Activated B cell treated with CpG ODN at 0.5 μM for 24 hours (primary cell): ENCODE measurements around the gene TRIP10. TPM values are rescaled to one million over a fixed set of nuclear protein-coding genes. Genes with fewer than 3 reads are reported as not detected.

ENCODE experiments used
- ATAC-seq: fragments of 200-7000 bp; cut with Tn5 transposase; one replicate; pipeline ENCODE4 v1.10.0; 2021; ENCODE audit warnings: low read depth, mild to moderate bottlenecking, moderate library complexity
- CTCF ChIA-PET: fragments of 350-600 bp; sonication (Branson Sonifier 250); formaldehyde crosslinking; loops from one replicate; lab custom pipeline; 2021; ENCODE audit warnings: antibody characterized with exemption; lab: Charles Lee
- POLR2A ChIA-PET: fragments of 350-600 bp; sonication (Branson Sonifier 250); formaldehyde crosslinking; loops from one replicate; lab custom pipeline; 2021; ENCODE audit warnings: antibody characterized with exemption; lab: Charles Lee
- DNase-seq: peaks from one replicate; pipeline ENCODE4 v3.0.0; 2022
- H3K27ac Mint-ChIP-seq: one replicate; pipeline ENCODE4 v1.8.0; 2020; ENCODE audit warnings: mixed read lengths
- H3K27me3 Mint-ChIP-seq: one replicate; pipeline ENCODE4 v1.8.0; 2021; ENCODE audit warnings: mixed read lengths
- H3K36me3 Mint-ChIP-seq: one replicate; pipeline ENCODE4 v1.8.0; 2021; ENCODE audit warnings: low read depth, mixed read lengths
- H3K4me1 Mint-ChIP-seq: one replicate; pipeline ENCODE4 v1.8.0; 2021; ENCODE audit warnings: mixed read lengths
- H3K4me3 Mint-ChIP-seq: one replicate; pipeline ENCODE4 v1.8.0; 2020; ENCODE audit warnings: mild to moderate bottlenecking, mixed read lengths
- H3K9me3 Mint-ChIP-seq: one replicate; pipeline ENCODE4 v1.8.0; 2020; ENCODE audit warnings: mixed read lengths
- intact Hi-C: fragments of 100-400 bp; cut with micrococcal nuclease; formaldehyde crosslinking; loops from one replicate; pipeline ENCODE4 v1.15.1; 2024
- total RNA-seq: library from RNA; stranded (reverse); gene quantifications from 2 replicates; pipeline ENCODE4 v1.2.3, GENCODE V29; 2022
- TF ChIP-seq, protein P1 (sequence below): fragments of 200-600 bp; IDR thresholded peaks from one replicate; pipeline ENCODE4 v1.8.0; 2022; ENCODE audit warnings: antibody characterized with exemption, mild to moderate bottlenecking

Gene TRIP10
- total RNA-seq, 1 donor from 2014 or later, result 101 TPM

- Mint-ChIP-seq H3K4me1 (peaks cover 67% of the 10 kb centered on the region), H3K9me3 (no peaks in the 10 kb centered on the region), H3K27me3 (no peaks in the 10 kb centered on the region), H3K36me3 (peaks cover 57% of the 10 kb centered on the region), H3K4me3 (peak overlapping the region; percentile 16), H3K27ac (peak overlapping the region; percentile 27)
- ChIA-PET POLR2A (no interaction called here), CTCF (no interaction called here)
- ATAC-seq (no peak), DNase-seq (no peak)
- intact Hi-C loops, result no loop called here
- TF ChIP-seq, protein P1, sequence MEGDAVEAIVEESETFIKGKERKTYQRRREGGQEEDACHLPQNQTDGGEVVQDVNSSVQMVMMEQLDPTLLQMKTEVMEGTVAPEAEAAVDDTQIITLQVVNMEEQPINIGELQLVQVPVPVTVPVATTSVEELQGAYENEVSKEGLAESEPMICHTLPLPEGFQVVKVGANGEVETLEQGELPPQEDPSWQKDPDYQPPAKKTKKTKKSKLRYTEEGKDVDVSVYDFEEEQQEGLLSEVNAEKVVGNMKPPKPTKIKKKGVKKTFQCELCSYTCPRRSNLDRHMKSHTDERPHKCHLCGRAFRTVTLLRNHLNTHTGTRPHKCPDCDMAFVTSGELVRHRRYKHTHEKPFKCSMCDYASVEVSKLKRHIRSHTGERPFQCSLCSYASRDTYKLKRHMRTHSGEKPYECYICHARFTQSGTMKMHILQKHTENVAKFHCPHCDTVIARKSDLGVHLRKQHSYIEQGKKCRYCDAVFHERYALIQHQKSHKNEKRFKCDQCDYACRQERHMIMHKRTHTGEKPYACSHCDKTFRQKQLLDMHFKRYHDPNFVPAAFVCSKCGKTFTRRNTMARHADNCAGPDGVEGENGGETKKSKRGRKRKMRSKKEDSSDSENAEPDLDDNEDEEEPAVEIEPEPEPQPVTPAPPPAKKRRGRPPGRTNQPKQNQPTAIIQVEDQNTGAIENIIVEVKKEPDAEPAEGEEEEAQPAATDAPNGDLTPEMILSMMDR, result no peak
These were observed 38.0 kb downstream of the TRIP10 start for GRCh38 chr19:6777434-6777833.

GRCh38 chr19:6778386-6778785 lies 38.9 kb downstream of the TRIP10 start:
- intact Hi-C loops, result no loop called here

GRCh38 chr19:6779206-6779605 lies 39.7 kb downstream of the TRIP10 start:
- H3K4me1 Mint-ChIP-seq, result peaks cover 72% of the 10 kb centered on the region
- no peak overlapping the region for H3K4me3 Mint-ChIP-seq
- no peaks in the 10 kb centered on the region for H3K27me3 Mint-ChIP-seq
- DNase-seq (no peak), ATAC-seq (no peak)
- ChIA-PET POLR2A (interaction anchor here (0.6 kb wide), 1 partner anchor 26 kb away, joined by 3 read pairs; no protein-coding TSS in a partner anchor), CTCF (no interaction called here)
- peak overlapping the region; percentile 53 for H3K27ac Mint-ChIP-seq
- peaks cover 51% of the 10 kb centered on the region for H3K36me3 Mint-ChIP-seq
- intact Hi-C loops, result no loop called here
- no peaks in the 10 kb centered on the region for H3K9me3 Mint-ChIP-seq
- TF ChIP-seq, protein P1, result no peak

More at GRCh38 chr19:6778386-6778785, 38.9 kb downstream of the TRIP10 start:
- H3K4me1 Mint-ChIP-seq, result peaks cover 72% of the 10 kb centered on the region
- no peak for ATAC-seq
- ChIA-PET POLR2A (interaction anchor here (0.6 to 1.0 kb wide), 3 partner anchors 23 to 26 kb away, joined by 3 to 5 read pairs (median 3); no protein-coding TSS in a partner anchor), CTCF (no interaction called here)
- TF ChIP-seq, protein P1, result no peak
- peak overlapping the region; percentile 73 for H3K27ac Mint-ChIP-seq
- H3K36me3 Mint-ChIP-seq, result peaks cover 53% of the 10 kb centered on the region
- no peak for DNase-seq
- H3K27me3 Mint-ChIP-seq, result no peaks in the 10 kb centered on the region
- no peaks in the 10 kb centered on the region for H3K9me3 Mint-ChIP-seq
- H3K4me3 Mint-ChIP-seq, result no peak overlapping the region

DNA sequence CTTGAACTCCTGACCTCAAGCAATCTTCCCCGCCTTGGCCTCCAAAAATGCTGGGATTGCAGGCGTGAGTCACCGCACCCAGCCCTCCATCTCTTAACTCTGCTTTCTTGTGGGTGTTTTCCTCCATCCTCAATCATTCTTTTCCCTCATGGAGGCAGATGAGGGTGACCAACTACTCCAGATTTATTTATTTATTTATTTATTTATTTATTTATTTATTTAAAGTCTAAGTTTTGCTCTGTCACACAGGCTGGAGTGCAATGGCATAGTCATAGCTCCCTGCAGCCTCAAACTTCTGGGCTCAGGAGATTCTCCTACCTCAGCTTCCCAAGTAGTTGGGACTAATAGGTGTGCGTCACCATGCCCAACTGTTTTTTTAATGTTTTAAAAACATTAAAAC lies 47.9 kb downstream of the TRIP10 start:
- no peak for DNase-seq
- Mint-ChIP-seq H3K4me3 (no peak overlapping the region), H3K27ac (no peak overlapping the region), H3K4me1 (peaks cover 49% of the 10 kb centered on the region), H3K9me3 (no peaks in the 10 kb centered on the region), H3K27me3 (no peaks in the 10 kb centered on the region), H3K36me3 (peaks cover 54% of the 10 kb centered on the region)
- ChIA-PET CTCF (no interaction called here), POLR2A (no interaction called here)
- intact Hi-C loops, result no loop called here
- TF ChIP-seq, protein P1, result no peak
- no peak for ATAC-seq

DNA sequence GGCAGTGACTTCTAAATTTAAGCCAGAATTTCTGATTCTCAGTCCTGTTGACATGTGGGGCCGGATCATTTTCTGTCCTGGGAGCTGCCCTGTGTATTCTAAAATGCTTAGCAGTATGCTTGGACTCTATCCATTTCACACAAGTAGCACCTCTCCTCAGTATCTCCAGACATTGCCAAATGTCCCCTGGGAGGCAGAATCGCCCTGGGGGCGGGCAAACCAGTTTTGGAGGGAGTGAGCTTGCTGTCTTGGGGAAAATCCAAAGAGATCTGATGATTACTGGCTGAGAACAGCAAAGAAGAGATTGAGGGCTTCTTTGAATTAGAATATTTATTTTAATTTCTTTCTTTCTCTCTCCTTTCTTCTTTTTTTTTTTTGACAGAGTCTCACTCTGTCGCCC lies 49.4 kb downstream of the TRIP10 start:
- TF ChIP-seq, protein P1, result no peak
- no peaks in the 10 kb centered on the region for H3K27me3 Mint-ChIP-seq
- peaks cover 48% of the 10 kb centered on the region for H3K4me1 Mint-ChIP-seq
- H3K36me3 Mint-ChIP-seq, result peaks cover 62% of the 10 kb centered on the region
- H3K27ac Mint-ChIP-seq, result peak overlapping the region; percentile 50
- DNase-seq (no peak), ATAC-seq (no peak)
- ChIA-PET CTCF (no interaction called here), POLR2A (interaction anchor here (1.4 to 1.5 kb wide), 2 partner anchors 9 to 15 kb away, joined by 3 read pairs; no protein-coding TSS in a partner anchor)
- no peak overlapping the region for H3K4me3 Mint-ChIP-seq
- H3K9me3 Mint-ChIP-seq, result no peaks in the 10 kb centered on the region
- intact Hi-C loops, result no loop called here
